GM12878 (cell line): Measurements from ENCODE around the gene PTPRC. TPM values are rescaled to one million over a fixed set of nuclear protein-coding genes. Genes with fewer than 3 reads are reported as not detected.

Experiments
- BCL11A ChIP-seq: IDR thresholded peaks from 2 replicates; pipeline ENCODE4 v1.6.1; 2011; ENCODE audit warnings: low read depth, low read length
- BMI1 ChIP-seq: fragments of 450-650 bp; IDR thresholded peaks from 2 replicates; pipeline ENCODE4 v1.6.1; 2016; ENCODE audit warnings: mild to moderate bottlenecking, moderate library complexity, borderline replicate concordance
- CBFB ChIP-seq: IDR thresholded peaks from 2 replicates; pipeline ENCODE4 v1.6.1; 2016; ENCODE audit warnings: antibody characterized with exemption, low read depth
- ESRRA ChIP-seq: IDR thresholded peaks from 2 replicates; pipeline ENCODE4 v1.6.1; 2012; ENCODE audit warnings: mild to moderate bottlenecking, low read length, improper control_type of control experiment
- GATAD2B ChIP-seq: fragments of 450-650 bp; conservative IDR thresholded peaks from 2 replicates; pipeline ENCODE4 v1.6.1; 2017; ENCODE audit warnings: low read depth, mild to moderate bottlenecking, moderate library complexity
- MYB ChIP-seq: fragments of 150-350 bp; IDR thresholded peaks from 2 replicates; pipeline ENCODE4 v1.6.1; 2014; ENCODE audit warnings: mild to moderate bottlenecking, low read depth, low read length, borderline replicate concordance
- RAD21 ChIP-seq: IDR thresholded peaks from 2 replicates; pipeline ENCODE4 v1.6.1; 2011; ENCODE audit warnings: mild to moderate bottlenecking, low read depth, low read length, moderate library complexity; ENCODE audit not compliant: insufficient read depth
- RAD51 ChIP-seq: fragments of 450-650 bp; IDR thresholded peaks from 2 replicates; pipeline ENCODE4 v1.6.1; 2016; ENCODE audit warnings: moderate library complexity, mild to moderate bottlenecking, inconsistent platforms
- SMAD1 ChIP-seq: fragments of 450-650 bp; IDR thresholded peaks from 2 replicates; pipeline ENCODE4 v1.6.1; 2018; ENCODE audit warnings: mild to moderate bottlenecking, low read depth; ENCODE audit not compliant: partially characterized antibody
- SPI1 ChIP-seq: IDR thresholded peaks from 2 replicates; pipeline ENCODE4 v1.6.1; 2011; ENCODE audit warnings: low read depth, mild to moderate bottlenecking, low read length, moderate library complexity, borderline replicate concordance; ENCODE audit not compliant: insufficient read depth
- YBX1 ChIP-seq: fragments of 450-650 bp; IDR thresholded peaks from 2 replicates; pipeline ENCODE4 v1.6.1; 2016; ENCODE audit warnings: antibody characterized with exemption
- polyA plus RNA-seq, 11 experiments: library from polyadenylated mRNA; depleted of rRNA in 4 of 11; unstranded in 6 of 11; stranded (reverse) in 5 of 11; fragments of >200 nt; fragmentation: Nextera tagmentation in 4 of 11; fragmentation: Illumina TruSeq in 1 of 11; extraction: Ambion mirVana in 4 of 11; extraction: Trizol in 1 of 11; gene quantifications; 1 replicate in 1 of 11; 2 replicates in 10 of 11; pipeline versions ENCODE4 v1.2.1 to v1.2.3, GENCODE V29; 2011 to 2016; ENCODE audit warnings: inconsistent platforms in 2 of 11, missing spikeins in 2 of 11, low read depth in 1 of 11
- total RNA-seq, 4 experiments: library from RNA; depleted of rRNA in 3 of 4; stranded (reverse); fragments of >200 nt in 3 of 4; fragmentation: Illumina TruSeq in 1 of 4; extraction: Trizol in 1 of 4; gene quantifications; 2 replicates each; pipeline versions ENCODE4 v1.2.1 to v1.2.3, GENCODE V29; 2013 to 2021
- TF ChIP-seq, protein P1 (sequence below): fragments of 450-650 bp; conservative IDR thresholded peaks from 2 replicates; pipeline ENCODE4 v1.6.1; 2017; ENCODE audit warnings: mild to moderate bottlenecking, moderate library complexity
- TF ChIP-seq, protein P2 (sequence below): fragments of 450-650 bp; IDR thresholded peaks from 2 replicates; pipeline ENCODE4 v1.6.1; 2017; ENCODE audit warnings: mild to moderate bottlenecking
- TF ChIP-seq, protein P3 (sequence below): IDR thresholded peaks from 2 replicates; pipeline ENCODE4 v1.6.1; 2011; ENCODE audit warnings: low read depth, mild to moderate bottlenecking, low read length, moderate library complexity, borderline replicate concordance; ENCODE audit errors: extremely low read depth

The PTPRC gene
- total and polyA plus RNA-seq, 10 of the 15 experiments (the other 5 are each of a cell fraction or from before 2014, with no cell fraction given) = 72.9 to 221 (median 118) TPM

DNA sequence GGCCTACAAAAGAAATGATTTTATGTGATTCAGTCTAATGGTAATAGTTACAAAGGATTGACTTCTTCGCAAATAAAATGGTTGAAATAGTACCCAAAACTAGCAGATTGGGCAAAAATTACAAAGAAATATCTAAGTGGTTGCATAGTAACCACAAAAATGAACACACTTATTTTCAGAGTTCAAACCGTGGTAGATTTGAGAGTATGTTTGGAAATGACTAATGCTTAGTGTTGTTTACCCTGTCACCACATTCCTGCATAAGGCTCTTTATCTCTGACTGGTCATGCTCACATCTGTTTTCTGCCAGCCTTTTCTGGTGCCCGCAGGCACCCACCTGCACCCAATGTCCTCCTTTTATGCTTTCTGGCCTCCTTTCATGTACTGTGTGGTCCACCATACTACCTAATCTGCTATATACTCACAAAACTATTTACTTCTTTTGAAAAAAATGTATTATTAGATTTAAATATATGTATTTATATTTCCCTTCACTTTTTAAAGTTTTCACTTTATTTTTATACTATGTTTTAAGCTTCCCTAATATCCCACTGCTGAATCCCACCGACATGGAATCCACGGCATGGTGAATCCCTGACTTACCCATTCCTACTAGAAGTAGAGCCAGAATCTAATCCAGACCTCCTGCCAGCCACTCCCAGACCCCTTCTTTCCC lies 30.3 kb downstream of the PTPRC start (continued):
- TF ChIP-seq ESRRA (no peak), BMI1 (no peak), RAD21 (no peak), YBX1 (no peak), CBFB (peak; percentile 50; the same call in 1 of the 2 replicates), BCL11A (peak; percentile 57; the same call in 1 of the 2 replicates), RAD51 (peak; percentile 16; the same call in 1 of the 2 replicates), SMAD1 (no peak), GATAD2B (no peak), MYB (no peak), SPI1 (no peak)
- TF ChIP-seq, protein P1, sequence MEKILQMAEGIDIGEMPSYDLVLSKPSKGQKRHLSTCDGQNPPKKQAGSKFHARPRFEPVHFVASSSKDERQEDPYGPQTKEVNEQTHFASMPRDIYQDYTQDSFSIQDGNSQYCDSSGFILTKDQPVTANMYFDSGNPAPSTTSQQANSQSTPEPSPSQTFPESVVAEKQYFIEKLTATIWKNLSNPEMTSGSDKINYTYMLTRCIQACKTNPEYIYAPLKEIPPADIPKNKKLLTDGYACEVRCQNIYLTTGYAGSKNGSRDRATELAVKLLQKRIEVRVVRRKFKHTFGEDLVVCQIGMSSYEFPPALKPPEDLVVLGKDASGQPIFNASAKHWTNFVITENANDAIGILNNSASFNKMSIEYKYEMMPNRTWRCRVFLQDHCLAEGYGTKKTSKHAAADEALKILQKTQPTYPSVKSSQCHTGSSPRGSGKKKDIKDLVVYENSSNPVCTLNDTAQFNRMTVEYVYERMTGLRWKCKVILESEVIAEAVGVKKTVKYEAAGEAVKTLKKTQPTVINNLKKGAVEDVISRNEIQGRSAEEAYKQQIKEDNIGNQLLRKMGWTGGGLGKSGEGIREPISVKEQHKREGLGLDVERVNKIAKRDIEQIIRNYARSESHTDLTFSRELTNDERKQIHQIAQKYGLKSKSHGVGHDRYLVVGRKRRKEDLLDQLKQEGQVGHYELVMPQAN = no peak
- TF ChIP-seq, protein P2, sequence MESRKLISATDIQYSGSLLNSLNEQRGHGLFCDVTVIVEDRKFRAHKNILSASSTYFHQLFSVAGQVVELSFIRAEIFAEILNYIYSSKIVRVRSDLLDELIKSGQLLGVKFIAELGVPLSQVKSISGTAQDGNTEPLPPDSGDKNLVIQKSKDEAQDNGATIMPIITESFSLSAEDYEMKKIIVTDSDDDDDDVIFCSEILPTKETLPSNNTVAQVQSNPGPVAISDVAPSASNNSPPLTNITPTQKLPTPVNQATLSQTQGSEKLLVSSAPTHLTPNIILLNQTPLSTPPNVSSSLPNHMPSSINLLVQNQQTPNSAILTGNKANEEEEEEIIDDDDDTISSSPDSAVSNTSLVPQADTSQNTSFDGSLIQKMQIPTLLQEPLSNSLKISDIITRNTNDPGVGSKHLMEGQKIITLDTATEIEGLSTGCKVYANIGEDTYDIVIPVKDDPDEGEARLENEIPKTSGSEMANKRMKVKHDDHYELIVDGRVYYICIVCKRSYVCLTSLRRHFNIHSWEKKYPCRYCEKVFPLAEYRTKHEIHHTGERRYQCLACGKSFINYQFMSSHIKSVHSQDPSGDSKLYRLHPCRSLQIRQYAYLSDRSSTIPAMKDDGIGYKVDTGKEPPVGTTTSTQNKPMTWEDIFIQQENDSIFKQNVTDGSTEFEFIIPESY = no peak
- TF ChIP-seq, protein P3, sequence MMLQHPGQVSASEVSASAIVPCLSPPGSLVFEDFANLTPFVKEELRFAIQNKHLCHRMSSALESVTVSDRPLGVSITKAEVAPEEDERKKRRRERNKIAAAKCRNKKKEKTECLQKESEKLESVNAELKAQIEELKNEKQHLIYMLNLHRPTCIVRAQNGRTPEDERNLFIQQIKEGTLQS = no peak
